ENCODE measurements around the gene GRM1. TPM values are rescaled to one million over a fixed set of nuclear protein-coding genes. Genes with fewer than 3 reads are reported as not detected.

GRM1 gene
- total RNA-seq, 2 donors from 2014 or later = 0.68 TPM; not detected in 1

DNA sequence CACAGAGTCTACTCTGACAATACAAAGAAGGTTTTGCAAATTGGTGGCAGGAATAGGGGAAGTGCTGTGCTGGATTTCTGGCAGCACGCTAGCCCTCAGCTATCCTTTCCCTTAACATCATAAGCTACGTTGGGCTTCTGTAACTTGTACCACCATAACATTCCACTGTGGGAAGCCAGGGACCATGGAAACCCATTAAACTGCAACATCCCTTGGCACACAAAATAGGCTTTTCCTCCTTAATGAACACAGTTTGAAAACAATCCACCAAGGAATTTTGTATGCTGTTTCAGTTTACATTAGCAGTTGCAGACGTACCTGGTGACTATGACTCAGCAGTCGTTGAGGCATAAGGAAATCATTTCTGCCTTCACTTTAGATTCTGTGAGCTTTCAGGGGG is 310.9 kb downstream of the GRM1 start:
- Histone ChIP-seq H3K4me3 (no peak overlapping the region), H3K9me3 (no peaks in the 10 kb centered on the region), H3K27ac (no peak overlapping the region), H3K27me3 (replicated peaks; ENCODE audit: insufficient read depth) (no peaks in the 10 kb centered on the region), H3K36me3 (no peaks in the 10 kb centered on the region), H3K4me1 (replicated peaks) (no peaks in the 10 kb centered on the region)
- 28% methylated on average over 4 of the region's 4 CpGs for WGBS
- DNase-seq (ENCODE audit: low spot score) = no peak
- TF ChIP-seq POLR2AphosphoS5 (IDR thresholded peaks at IDR 0.05) (no peak), POLR2A (IDR thresholded peaks at IDR 0.05) (no peak), CTCF (IDR thresholded peaks at IDR 0.05) (no peak)
- intact Hi-C loops (cut with DNase I) = no loop called here

DNA sequence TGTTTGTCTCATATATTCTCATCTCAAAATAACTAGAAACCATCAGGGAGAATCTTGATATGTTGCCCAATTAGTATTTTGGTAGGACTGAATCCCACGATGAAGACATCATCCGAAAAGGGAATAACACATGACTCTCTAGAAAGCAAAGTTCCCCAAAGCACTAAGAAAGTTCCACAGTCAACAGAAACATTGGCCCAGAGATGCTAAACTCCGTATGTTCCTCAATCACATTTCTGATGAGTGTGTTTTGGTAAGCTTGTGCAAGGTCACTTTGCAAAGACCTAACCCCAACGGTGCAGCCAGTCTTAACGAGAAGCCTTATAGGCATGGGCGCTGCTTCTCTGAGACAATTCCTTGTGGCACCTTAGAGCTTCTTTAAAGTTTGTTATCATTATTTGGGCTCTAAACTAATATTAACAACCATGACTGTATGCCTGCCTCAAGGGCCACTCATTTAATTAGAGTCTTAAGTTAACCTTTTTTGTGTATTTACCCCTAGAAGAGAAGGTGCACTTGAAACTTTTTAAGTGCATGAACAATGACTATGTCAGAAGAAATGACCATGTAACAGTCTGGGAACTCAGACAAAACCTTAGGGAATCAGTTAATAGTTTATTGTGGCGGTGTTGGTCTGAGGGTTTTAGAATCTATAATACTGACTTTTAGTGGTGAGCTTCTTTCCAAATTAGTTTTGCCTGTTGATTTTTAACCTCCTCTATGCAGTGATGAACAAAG is 312.8 kb downstream of the GRM1 start:
- H3K4me3 ChIP-seq = no peak overlapping the region
- no peaks in the 10 kb centered on the region for H3K4me1 ChIP-seq (replicated peaks)
- intact Hi-C loops (cut with DNase I) = no loop called here
- H3K9me3 ChIP-seq = no peaks in the 10 kb centered on the region
- TF ChIP-seq CTCF (IDR thresholded peaks at IDR 0.05) (no peak), POLR2AphosphoS5 (IDR thresholded peaks at IDR 0.05) (no peak), POLR2A (IDR thresholded peaks at IDR 0.05) (no peak)
- H3K36me3 ChIP-seq = no peaks in the 10 kb centered on the region
- H3K27me3 ChIP-seq (replicated peaks; ENCODE audit: insufficient read depth) = no peaks in the 10 kb centered on the region
- H3K27ac ChIP-seq = no peak overlapping the region
- WGBS = 87% methylated on average over 7 of the region's 7 CpGs
- no peak for DNase-seq (ENCODE audit: low spot score)

- Histone ChIP-seq H3K4me3 (no peak overlapping the region), H3K36me3 (no peaks in the 10 kb centered on the region), H3K27ac (no peak overlapping the region), H3K9me3 (no peaks in the 10 kb centered on the region), H3K27me3 (replicated peaks; ENCODE audit: insufficient read depth) (no peaks in the 10 kb centered on the region), H3K4me1 (replicated peaks) (no peaks in the 10 kb centered on the region)
- no peak for DNase-seq (ENCODE audit: low spot score)
- WGBS = 33% methylated on average over 1 of the region's 1 CpG
- intact Hi-C loops (cut with DNase I) = no loop called here
- no peak for TF ChIP-seq POLR2AphosphoS5 (IDR thresholded peaks at IDR 0.05)
- TF ChIP-seq CTCF (IDR thresholded peaks at IDR 0.05) = no peak
- no peak for TF ChIP-seq POLR2A (IDR thresholded peaks at IDR 0.05)
Measured at GRCh38 chr6:146345598-146345997, 316.7 kb downstream of the GRM1 start.

- no peaks in the 10 kb centered on the region for H3K9me3 ChIP-seq
- no peak overlapping the region for H3K27ac ChIP-seq
- H3K27me3 ChIP-seq (replicated peaks; ENCODE audit: insufficient read depth) = no peaks in the 10 kb centered on the region
- TF ChIP-seq CTCF (IDR thresholded peaks at IDR 0.05) (no peak), POLR2AphosphoS5 (IDR thresholded peaks at IDR 0.05) (no peak), POLR2A (IDR thresholded peaks at IDR 0.05) (no peak)
- no peak overlapping the region for H3K4me3 ChIP-seq
- H3K4me1 ChIP-seq (replicated peaks) = no peaks in the 10 kb centered on the region
- DNase-seq (ENCODE audit: low spot score) = no peak
- H3K36me3 ChIP-seq = no peaks in the 10 kb centered on the region
- intact Hi-C loops (cut with DNase I) = no loop called here
- WGBS = 84% methylated on average over 2 of the region's 2 CpGs
Measured at GRCh38 chr6:146347090-146347489, 318.2 kb downstream of the GRM1 start.

DNA sequence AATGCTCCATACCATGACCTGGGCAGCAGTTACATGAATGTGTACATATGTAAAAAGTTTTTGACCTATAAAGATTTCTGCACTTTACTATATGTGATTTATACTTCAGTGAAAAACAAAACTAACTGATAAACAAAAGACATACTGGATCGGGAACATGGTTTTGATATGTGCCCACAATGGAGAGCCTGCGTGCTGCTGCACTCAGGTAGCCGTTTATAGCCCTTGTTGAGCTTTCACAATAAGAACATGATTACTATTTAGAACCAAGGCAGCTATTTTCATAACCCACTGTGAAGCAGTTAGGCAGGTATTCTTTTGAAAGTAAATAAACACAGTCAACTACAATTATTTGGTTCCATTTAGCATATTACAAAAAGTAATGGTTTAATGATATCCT is 318.8 kb downstream of the GRM1 start:
- no peak for DNase-seq (ENCODE audit: low spot score)
- Histone ChIP-seq H3K4me3 (no peak overlapping the region), H3K4me1 (replicated peaks) (no peaks in the 10 kb centered on the region), H3K27ac (no peak overlapping the region), H3K36me3 (no peaks in the 10 kb centered on the region), H3K9me3 (no peaks in the 10 kb centered on the region), H3K27me3 (replicated peaks; ENCODE audit: insufficient read depth) (no peaks in the 10 kb centered on the region)
- intact Hi-C loops (cut with DNase I) = no loop called here
- TF ChIP-seq POLR2AphosphoS5 (IDR thresholded peaks at IDR 0.05) (no peak), POLR2A (IDR thresholded peaks at IDR 0.05) (no peak), CTCF (IDR thresholded peaks at IDR 0.05) (no peak)
- WGBS = 78% methylated on average over 3 of the region's 3 CpGs

Data from prostate gland (tissue), 2 donors.